Transverse colon (tissue), 4 donors: ENCODE data around the gene GRIA4. TPM values are rescaled to one million over a fixed set of nuclear protein-coding genes. Genes with fewer than 3 reads are reported as not detected.

Source experiments
- DNase-seq: peaks from one replicate; pipeline ENCODE4 v3.0.0-alpha.2; 2019
- H3K27ac ChIP-seq, 4 donors: fragments of 200-600 bp; sonication (generic); 2 replicates each; pipeline ENCODE4 v1.5.1; 2016 to 2018; ENCODE audit warnings: inconsistent platforms in 4 of 4
- H3K27me3 ChIP-seq: fragments of 200-600 bp; sonication (generic); 2 replicates; pipeline ENCODE4 v1.5.1; 2017; ENCODE audit warnings: inconsistent platforms
- H3K36me3 ChIP-seq, 4 donors: fragments of 200-600 bp; sonication (generic); 2 replicates each; pipeline ENCODE4 v1.5.1; 2017 to 2019; ENCODE audit warnings: inconsistent platforms in 4 of 4
- H3K4me1 ChIP-seq, 4 donors: fragments of 200-600 bp; sonication (generic); 2 replicates each; pipeline ENCODE4 v1.5.1; 2017 to 2020; ENCODE audit warnings: inconsistent platforms in 4 of 4
- H3K4me3 ChIP-seq, 4 donors: fragments of 200-600 bp; sonication (generic); 1 replicate in 1 of 4; 2 replicates in 3 of 4; pipeline versions ENCODE4 v1.5.1 to v1.6.1; 2017 to 2019; ENCODE audit warnings: inconsistent platforms in 4 of 4
- H3K9me3 ChIP-seq, 2 donors: fragments of 200-600 bp; sonication (generic); 2 replicates each; pipeline ENCODE4 v1.5.1; 2017 to 2019; ENCODE audit warnings: inconsistent platforms in 2 of 2
- CTCF ChIP-seq, 5 experiments: fragments of 200-600 bp in 3 of 5; fragments of 450-650 bp in 2 of 5; sonication (generic) in 3 of 5; IDR thresholded peaks; 1 replicate in 2 of 5; 2 replicates in 3 of 5; pipeline ENCODE4 v1.5.1; 2016 to 2017; ENCODE audit warnings: antibody characterized with exemption in 5 of 5, inconsistent platforms in 3 of 5, mild to moderate bottlenecking in 2 of 5, moderate library complexity in 1 of 5
- EP300 ChIP-seq: sonication (generic); formaldehyde crosslinking; IDR thresholded peaks from one replicate; pipeline ENCODE4 v1.6.1; 2017; ENCODE audit warnings: antibody characterized with exemption, low read depth
- POLR2A ChIP-seq: fragments of 450-650 bp; IDR thresholded peaks from one replicate; pipeline ENCODE4 v1.6.1; 2016; ENCODE audit warnings: antibody characterized with exemption, mild to moderate bottlenecking, moderate library complexity
- POLR2AphosphoS5 ChIP-seq, 3 donors: sonication (generic); formaldehyde crosslinking; IDR thresholded peaks; one replicate each; pipeline ENCODE4 v1.6.1; 2016; ENCODE audit warnings: antibody characterized with exemption in 3 of 3
- WGBS, 2 donors: methylation state at CpG; one replicate each; pipeline ENCODE4 v1.1.5; 2018; ENCODE audit warnings: low coverage in 1 of 2; 5-methylcytosine and 5-hydroxymethylcytosine counted together
- in situ Hi-C, 4 donors: fragments of 200-750 bp; cut with MboI; loops; one replicate each; pipeline versions ENCODE4 v1.15.0 to v1.15.1; 2017; ENCODE audit warnings: low sequenced_read_pairs in 3 of 4, low pct_ligation_motif_present in 1 of 4, low pct_unique_long_range_greater_than_20kb in 1 of 4
- intact Hi-C: fragments of 100-400 bp; cut with DNase I; formaldehyde crosslinking; loops from one replicate; pipeline ENCODE4 v1.15.1; 2023; ENCODE audit warnings: low total_unique reads
- total RNA-seq, 4 donors: library from RNA; depleted of rRNA; stranded (reverse); fragments of >200 nt; gene quantifications; one replicate each; pipeline ENCODE4 v1.1.0, GENCODE V29; 2016

Gene GRIA4
- total RNA-seq, 4 donors from 2014 or later, result 0.79 to 2.4 (median 1.4) TPM; not detected in 1

DNA sequence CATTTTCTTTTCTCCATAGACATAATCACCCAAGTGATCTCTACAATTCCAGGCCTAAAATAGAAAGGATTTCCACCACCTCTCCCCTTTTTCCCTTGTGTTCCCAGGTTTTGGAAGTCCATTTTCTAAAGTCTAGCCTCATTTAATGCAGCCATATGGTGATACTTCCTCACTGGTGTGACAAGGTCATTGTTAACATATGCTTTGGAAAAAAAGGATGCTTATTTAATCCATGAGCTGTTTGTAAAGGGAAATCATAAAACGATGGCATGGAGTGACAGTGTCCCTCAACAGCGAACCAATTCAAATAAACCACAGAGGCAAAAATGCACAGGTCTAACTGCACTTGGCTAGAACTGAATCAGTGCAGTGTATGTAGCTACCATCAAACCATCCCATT is 26.6 kb downstream of the GRIA4 start:
- Histone ChIP-seq H3K9me3 (no peaks in the 10 kb centered on the region), H3K4me3 (no peak overlapping the region), H3K27ac (no peak overlapping the region), H3K4me1 (no peaks in the 10 kb centered on the region), H3K27me3 (no peaks in the 10 kb centered on the region), H3K36me3 (no peaks in the 10 kb centered on the region)
- TF ChIP-seq CTCF (IDR thresholded peaks at IDR 0.05) (no peak), POLR2A (no peak), EP300 (no peak), POLR2AphosphoS5 (IDR thresholded peaks at IDR 0.05) (no peak)
- 6 to 13% methylated on average over 2 of the region's 2 CpGs for WGBS, 2 donors
- no peak for DNase-seq
- in situ Hi-C loops (no loop called here), intact Hi-C loops (no loop called here)

GRCh38 chr11:105639527-105639926 is 29.7 kb downstream of the GRIA4 start:
- Histone ChIP-seq H3K27me3 (no peaks in the 10 kb centered on the region), H3K4me1 (no peaks in the 10 kb centered on the region), H3K27ac (no peak overlapping the region), H3K9me3 (no peaks in the 10 kb centered on the region), H3K36me3 (no peaks in the 10 kb centered on the region), H3K4me3 (no peak overlapping the region)
- no peak for TF ChIP-seq POLR2AphosphoS5 (IDR thresholded peaks at IDR 0.05)
- TF ChIP-seq CTCF (IDR thresholded peaks at IDR 0.05), result no peak
- TF ChIP-seq POLR2A, result no peak
- TF ChIP-seq EP300, result no peak
- in situ Hi-C loops, result no loop called here
- intact Hi-C loops, result no loop called here
- 85 to 87% methylated on average over 1 of the region's 1 CpG for WGBS, 2 donors
- DNase-seq, result no peak

- TF ChIP-seq POLR2A (no peak), POLR2AphosphoS5 (IDR thresholded peaks at IDR 0.05) (no peak), CTCF (IDR thresholded peaks at IDR 0.05) (no peak), EP300 (no peak)
Observed at GRCh38 chr11:105641433-105641832, 31.6 kb downstream of the GRIA4 start.

DNA sequence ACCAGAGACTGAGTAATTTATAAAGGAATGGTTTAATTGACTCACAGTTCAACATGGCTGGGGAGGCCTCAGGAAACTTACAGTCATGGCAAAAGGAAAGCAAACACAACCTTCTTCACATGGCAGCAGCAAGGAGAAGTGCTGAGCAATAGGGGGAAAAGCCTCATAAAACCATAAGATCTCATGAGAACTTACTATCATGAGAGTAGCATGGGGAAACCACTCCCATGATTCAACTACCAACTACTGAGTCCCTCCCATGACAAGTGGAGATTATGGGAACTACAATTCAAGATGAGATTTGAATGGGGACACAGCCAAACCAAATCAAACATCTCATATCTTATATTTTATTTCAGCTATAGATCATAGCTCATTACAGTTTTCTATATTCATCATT is 33.0 kb downstream of the GRIA4 start:
- intact Hi-C loops, result no loop called here
- Histone ChIP-seq H3K27ac (no peak overlapping the region), H3K9me3 (no peaks in the 10 kb centered on the region), H3K4me1 (no peaks in the 10 kb centered on the region), H3K4me3 (no peak overlapping the region), H3K36me3 (no peaks in the 10 kb centered on the region), H3K27me3 (no peaks in the 10 kb centered on the region)
- TF ChIP-seq POLR2A, result no peak
- no peak for TF ChIP-seq POLR2AphosphoS5 (IDR thresholded peaks at IDR 0.05)
- no peak for TF ChIP-seq CTCF (IDR thresholded peaks at IDR 0.05)
- TF ChIP-seq EP300, result no peak
- in situ Hi-C loops, result no loop called here
- DNase-seq, result no peak

More at GRCh38 chr11:105641433-105641832, 31.6 kb downstream of the GRIA4 start:
- no peaks in the 10 kb centered on the region for H3K9me3 ChIP-seq
- DNase-seq, result no peak
- no peak overlapping the region for H3K27ac ChIP-seq
- no peaks in the 10 kb centered on the region for H3K4me1 ChIP-seq
- no peaks in the 10 kb centered on the region for H3K27me3 ChIP-seq
- H3K4me3 ChIP-seq, result no peak overlapping the region
- intact Hi-C loops, result no loop called here
- no peaks in the 10 kb centered on the region for H3K36me3 ChIP-seq
- in situ Hi-C loops, result no loop called here
